T1000 (cell line): Measurements from ENCODE around the gene CCDC157.

ENCODE experiments used
- DNase-seq: peaks from one replicate; lab custom pipeline; 2025; ENCODE audit warnings: mixed read lengths; lab: John Stamatoyannopoulos, UW

CCDC157 gene

GRCh38 chr22:30356449-30357235 is at the start of gene CCDC157, which contains the start of gene SF3A1:
CCDC157 (plus strand) TSS chr22:30357007; CDS start chr22:30366001, 8,994 bp downstream.
SF3A1 (minus strand) TSS chr22:30356894; CDS start chr22:30356792, 102 bp downstream.
- DNase-seq: peak; percentile 81

- no peak for DNase-seq
These were observed 49.7 kb upstream of the CCDC157 start for GRCh38 chr22:30307041-30307574.

GRCh38 chr22:30308093-30308492 is 48.7 kb upstream of the CCDC157 start:
- DNase-seq: no peak

- no peak for DNase-seq
These were observed 48.1 kb upstream of the CCDC157 start for GRCh38 chr22:30308518-30309230.

- DNase-seq: no peak
These were observed 46.7 kb upstream of the CCDC157 start for GRCh38 chr22:30309951-30310741.

GRCh38 chr22:30310881-30311771 is 45.7 kb upstream of the CCDC157 start:
- no peak for DNase-seq

- DNase-seq: peak; percentile 61
These were observed 44.8 kb upstream of the CCDC157 start for GRCh38 chr22:30312053-30312452.

- no peak for DNase-seq
These were observed 43.1 kb upstream of the CCDC157 start for GRCh38 chr22:30313527-30314363.

GRCh38 chr22:30314915-30315314 is 41.9 kb upstream of the CCDC157 start:
- DNase-seq: no peak

- DNase-seq: no peak
These were observed 40.7 kb upstream of the CCDC157 start for GRCh38 chr22:30315962-30316576.

- DNase-seq: no peak
These were observed 39.0 kb upstream of the CCDC157 start for GRCh38 chr22:30317778-30318177.

GRCh38 chr22:30318799-30319419 is 37.9 kb upstream of the CCDC157 start:
- no peak for DNase-seq

- DNase-seq: no peak
These were observed 36.7 kb upstream of the CCDC157 start for GRCh38 chr22:30320021-30320556.

GRCh38 chr22:30321461-30321860 is 35.3 kb upstream of the CCDC157 start:
- DNase-seq: no peak

GRCh38 chr22:30323246-30323645 is 33.6 kb upstream of the CCDC157 start:
- no peak for DNase-seq

- DNase-seq: no peak
These were observed 32.6 kb upstream of the CCDC157 start for GRCh38 chr22:30324014-30324730.

GRCh38 chr22:30325065-30325720 is 31.6 kb upstream of the CCDC157 start:
- no peak for DNase-seq
